Stimulated activated CD4-positive, alpha-beta T cell treated with anti-CD3 and anti-CD28 coated beads, Interleukin-1b, Interleukin-23, amount 100 ng/mL, for 48 hours (primary cell): Measurements from ENCODE around the gene BORCS8.
"Not testable (repeated sequence)": the region's sequence is repeated elsewhere in the genome, so short reads cannot be mapped to it uniquely, and the experiment has no call there.

Experiments
- DNase-seq: peaks from one replicate; pipeline ENCODE4 v3.0.0-alpha.2; 2020

Gene BORCS8

GRCh38 chr19:19179548-19180441 lies 12.2 kb downstream of the BORCS8 start:
- DNase-seq = no peak

GRCh38 chr19:19176950-19177349 lies 15.0 kb downstream of the BORCS8 start:
- no peak for DNase-seq

- not testable (repeated sequence) for DNase-seq
Observed at GRCh38 chr19:19173243-19173642, 18.7 kb downstream of the BORCS8 start.

- DNase-seq = no peak
Observed at GRCh38 chr19:19171821-19172532, 20.0 kb downstream of the BORCS8 start.

GRCh38 chr19:19170873-19171672 lies 20.9 kb downstream of the BORCS8 start:
- no peak for DNase-seq

GRCh38 chr19:19170053-19170872 lies 21.7 kb downstream of the BORCS8 start, which contains the start of gene MEF2B:
MEF2B (minus strand) TSS chr19:19170263; CDS start chr19:19150735, 19,528 bp downstream.
- DNase-seq = peak; percentile 84

- no peak for DNase-seq
Observed at GRCh38 chr19:19169236-19170052, 22.5 kb downstream of the BORCS8 start.

GRCh38 chr19:19167612-19168011 lies 24.3 kb downstream of the BORCS8 start:
- no peak for DNase-seq

GRCh38 chr19:19165396-19165795 lies 26.6 kb downstream of the BORCS8 start:
- no peak for DNase-seq

GRCh38 chr19:19162495-19162894 lies 29.5 kb downstream of the BORCS8 start:
- DNase-seq = no peak

GRCh38 chr19:19160461-19161035 lies 31.4 kb downstream of the BORCS8 start:
- DNase-seq = no peak

GRCh38 chr19:19159534-19159933 lies 32.4 kb downstream of the BORCS8 start:
- no peak for DNase-seq

GRCh38 chr19:19157808-19158207 lies 34.1 kb downstream of the BORCS8 start:
- no peak for DNase-seq

GRCh38 chr19:19155495-19156219 lies 36.3 kb downstream of the BORCS8 start:
- DNase-seq = no peak

GRCh38 chr19:19154768-19155494 lies 37.0 kb downstream of the BORCS8 start:
- no peak for DNase-seq

GRCh38 chr19:19152668-19153384 lies 39.1 kb downstream of the BORCS8 start:
- DNase-seq = no peak

- no peak for DNase-seq
Observed at GRCh38 chr19:19151418-19151817, 40.5 kb downstream of the BORCS8 start.

GRCh38 chr19:19149435-19149834 lies 42.5 kb downstream of the BORCS8 start:
- no peak for DNase-seq

- not testable (repeated sequence) for DNase-seq
Observed at GRCh38 chr19:19148504-19148903, 43.4 kb downstream of the BORCS8 start.
